ENCODE data around the gene PHACTR1. TPM values are rescaled to one million over a fixed set of nuclear protein-coding genes. Genes with fewer than 3 reads are reported as not detected.

The PHACTR1 gene
- total RNA-seq, 1 donor from 2014 or later: 85.9 TPM

GRCh38 chr6:12802440-12802839 lies 85.9 kb downstream of the PHACTR1 start:
- Histone ChIP-seq H3K36me3 (no peaks in the 10 kb centered on the region), H3K27me3 (ENCODE audit: low read depth) (peaks cover 57% of the 10 kb centered on the region), H3K27ac (replicated peaks) (no peak overlapping the region), H3K9me3 (replicated peaks) (no peaks in the 10 kb centered on the region), H3K4me1 (no peaks in the 10 kb centered on the region), H3K4me3 (no peak overlapping the region)
- DNase-seq: no peak
- no peak for TF ChIP-seq CTCF (IDR thresholded peaks at IDR 0.05; ENCODE audit: borderline replicate concordance)
- intact Hi-C loops (cut with micrococcal nuclease): no loop called here

- intact Hi-C loops (cut with micrococcal nuclease): no loop called here
These were observed 86.9 kb downstream of the PHACTR1 start for GRCh38 chr6:12803486-12803885.

GRCh38 chr6:12804952-12805645 lies 88.5 kb downstream of the PHACTR1 start:
- H3K4me3 ChIP-seq: no peak overlapping the region
- no peak for TF ChIP-seq CTCF (IDR thresholded peaks at IDR 0.05; ENCODE audit: borderline replicate concordance)
- no peak for DNase-seq
- no peaks in the 10 kb centered on the region for H3K4me1 ChIP-seq
- no peaks in the 10 kb centered on the region for H3K36me3 ChIP-seq
- no peaks in the 10 kb centered on the region for H3K9me3 ChIP-seq (replicated peaks)
- no peak overlapping the region for H3K27ac ChIP-seq (replicated peaks)
- peaks cover 48% of the 10 kb centered on the region for H3K27me3 ChIP-seq (ENCODE audit: low read depth)
- intact Hi-C loops (cut with micrococcal nuclease): no loop called here

More at GRCh38 chr6:12803486-12803885, 86.9 kb downstream of the PHACTR1 start:
- Histone ChIP-seq H3K9me3 (replicated peaks) (no peaks in the 10 kb centered on the region), H3K4me3 (no peak overlapping the region), H3K27me3 (ENCODE audit: low read depth) (peaks cover 55% of the 10 kb centered on the region), H3K36me3 (no peaks in the 10 kb centered on the region), H3K4me1 (no peaks in the 10 kb centered on the region), H3K27ac (replicated peaks) (no peak overlapping the region)
- no peak for TF ChIP-seq CTCF (IDR thresholded peaks at IDR 0.05; ENCODE audit: borderline replicate concordance)
- no peak for DNase-seq

GRCh38 chr6:12806136-12806535 lies 89.6 kb downstream of the PHACTR1 start:
- H3K4me3 ChIP-seq: no peak overlapping the region
- intact Hi-C loops (cut with micrococcal nuclease): no loop called here
- peaks cover 54% of the 10 kb centered on the region for H3K27me3 ChIP-seq (ENCODE audit: low read depth)
- H3K27ac ChIP-seq (replicated peaks): no peak overlapping the region
- H3K4me1 ChIP-seq: no peaks in the 10 kb centered on the region
- H3K36me3 ChIP-seq: no peaks in the 10 kb centered on the region
- no peaks in the 10 kb centered on the region for H3K9me3 ChIP-seq (replicated peaks)
- DNase-seq: no peak
- no peak for TF ChIP-seq CTCF (IDR thresholded peaks at IDR 0.05; ENCODE audit: borderline replicate concordance)

- no peak for DNase-seq
- H3K4me1 ChIP-seq: no peaks in the 10 kb centered on the region
- no peaks in the 10 kb centered on the region for H3K36me3 ChIP-seq
- H3K27ac ChIP-seq (replicated peaks): no peak overlapping the region
- H3K27me3 ChIP-seq (ENCODE audit: low read depth): peaks cover 54% of the 10 kb centered on the region
- no peak for TF ChIP-seq CTCF (IDR thresholded peaks at IDR 0.05; ENCODE audit: borderline replicate concordance)
- H3K9me3 ChIP-seq (replicated peaks): no peaks in the 10 kb centered on the region
- intact Hi-C loops (cut with micrococcal nuclease): no loop called here
- H3K4me3 ChIP-seq: no peak overlapping the region
These were observed 90.2 kb downstream of the PHACTR1 start for GRCh38 chr6:12806796-12807195.

All from left ventricle myocardium inferior (tissue), 1 donor.